Adipose tissue (tissue), 3 donors: ENCODE results near the gene ZBTB7C. TPM values are rescaled to one million over a fixed set of nuclear protein-coding genes. Genes with fewer than 3 reads are reported as not detected.

ENCODE experiments used
- H3K27ac ChIP-seq: one replicate; pipeline ENCODE4 v1.5.1; 2013; ENCODE audit warnings: low read depth, low read length
- WGBS, 3 donors: extraction: QIAGEN DNeasy Blood & Tissue Kit; methylation state at CpG; one replicate each; pipeline ENCODE4 v1.1.7; 2013; 5-methylcytosine and 5-hydroxymethylcytosine counted together
- polyA plus RNA-seq, 3 donors: library from polyadenylated mRNA; stranded (reverse); fragments of 200-250 nt; gene quantifications; one replicate each; pipeline ENCODE4 v1.2.3, GENCODE V29; 2013
- donor health status: healthy with polysubstance abuse.
- donor health status: Bipolar disorder and iron deficiency.
- donor health status: healthy.

The ZBTB7C gene
- polyA plus RNA-seq, 3 donors, result 0.53 to 5.6 (median 4.8) TPM

GRCh38 chr18:48199399-48199798 lies 209.8 kb downstream of the ZBTB7C start:
- 12 to 54% (median 14%) methylated on average over 3 of the region's 3 CpGs for WGBS, 3 donors
- no peak overlapping the region for H3K27ac ChIP-seq

- no peak overlapping the region for H3K27ac ChIP-seq
- WGBS, 3 donors, result 65 to 73% (median 72%) methylated on average over 2 of the region's 2 CpGs
These were observed 211.4 kb downstream of the ZBTB7C start for GRCh38 chr18:48197819-48198218.

DNA sequence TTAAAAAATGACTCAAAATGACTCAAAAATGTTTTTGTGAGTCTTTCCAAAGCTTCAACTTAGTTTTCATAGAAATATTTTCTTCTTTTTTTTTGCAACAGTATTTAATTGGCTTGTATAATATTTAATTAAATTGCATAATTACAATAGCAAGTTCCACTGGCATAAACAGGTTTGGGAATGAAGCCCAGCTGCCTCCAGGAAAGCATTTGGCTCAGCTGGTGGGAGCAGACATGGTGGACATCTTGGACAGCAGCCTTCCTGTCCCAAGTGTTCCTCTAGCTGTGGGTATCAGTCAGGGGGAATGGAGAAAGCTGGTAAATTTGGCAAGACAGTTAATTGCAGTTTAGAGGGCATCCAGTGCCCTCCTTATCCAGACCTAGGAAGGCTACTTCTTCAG lies 213.4 kb downstream of the ZBTB7C start:
- H3K27ac ChIP-seq, result no peak overlapping the region

- H3K27ac ChIP-seq, result no peak overlapping the region
- WGBS, 3 donors, result 74 to 88% (median 76%) methylated on average over 4 of the region's 4 CpGs
These were observed 214.5 kb downstream of the ZBTB7C start for GRCh38 chr18:48194591-48195181.

DNA sequence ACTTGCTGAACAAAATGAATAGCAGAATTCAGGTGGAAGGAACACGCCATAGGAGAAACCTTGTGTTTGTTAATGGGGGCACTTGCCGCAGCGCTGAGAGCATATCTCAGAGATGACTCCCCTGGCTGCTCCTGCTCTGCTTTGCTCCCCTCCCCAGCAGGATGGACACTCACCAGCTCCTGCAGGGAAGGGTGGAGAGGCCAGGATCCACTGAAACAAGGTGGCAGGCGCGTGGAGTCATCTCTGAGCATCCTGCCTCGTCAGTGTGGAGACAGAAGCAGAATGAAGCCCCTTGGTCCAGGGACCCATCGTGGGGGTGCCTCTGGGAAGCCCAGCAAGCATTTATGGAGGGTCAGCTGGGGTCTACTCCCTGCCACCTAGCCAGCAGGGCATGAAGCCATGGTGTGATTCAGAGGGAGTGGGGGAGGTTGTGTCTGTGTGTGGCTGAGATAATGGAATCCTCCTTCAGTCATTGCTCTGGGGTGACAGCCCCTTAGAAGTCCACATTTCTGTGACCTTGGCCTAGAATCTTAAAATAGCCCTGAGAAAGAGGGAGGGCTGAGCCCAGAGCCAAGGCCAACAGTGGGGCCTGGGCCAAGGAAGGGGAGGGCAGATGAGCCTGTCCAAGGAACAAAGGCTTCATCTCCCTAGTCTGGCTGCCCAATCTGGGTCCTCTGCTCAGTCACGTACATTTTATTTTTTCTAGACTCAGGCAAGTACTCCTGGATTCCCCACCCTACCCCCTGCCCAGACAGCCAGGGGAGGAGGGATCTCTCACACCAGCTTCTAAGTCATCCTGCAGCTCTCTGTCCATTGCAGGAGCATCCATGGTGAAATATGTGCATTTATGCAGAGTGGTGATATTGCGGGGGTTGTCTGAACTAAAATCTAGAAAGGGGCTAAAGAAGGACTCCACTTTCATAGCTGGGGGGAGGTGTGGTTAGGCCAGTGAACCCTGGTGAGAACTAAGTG lies 215.4 kb downstream of the ZBTB7C start:
- 80 to 86% (median 82%) methylated on average over 9 of the region's 9 CpGs for WGBS, 3 donors
- H3K27ac ChIP-seq, result no peak overlapping the region

DNA sequence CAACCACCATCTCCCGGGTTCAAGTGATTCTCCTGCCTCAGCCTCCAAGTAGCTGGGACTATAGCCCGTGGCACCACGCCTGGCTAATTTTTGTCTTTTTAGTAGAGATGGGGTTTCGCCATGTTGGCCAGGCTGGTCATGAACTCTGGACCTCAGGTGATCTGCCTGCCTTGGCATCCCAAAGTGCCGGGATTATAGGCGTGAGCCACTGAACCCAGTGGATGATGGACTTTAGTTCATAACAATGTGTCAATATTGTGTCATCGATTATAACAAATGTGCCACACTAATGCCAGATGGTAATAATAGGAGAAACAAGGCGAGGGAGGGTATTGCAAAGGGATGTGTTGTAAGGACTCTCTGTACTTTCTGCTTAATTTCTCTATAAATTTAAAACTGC lies 216.6 kb downstream of the ZBTB7C start:
- H3K27ac ChIP-seq, result no peak overlapping the region
- WGBS, 3 donors, result 91 to 95% (median 93%) methylated on average over 8 of the region's 8 CpGs

GRCh38 chr18:48191494-48191893 lies 217.7 kb downstream of the ZBTB7C start:
- WGBS, 3 donors, result 82 to 89% (median 83%) methylated on average over 3 of the region's 3 CpGs
- H3K27ac ChIP-seq, result no peak overlapping the region

GRCh38 chr18:48190994-48191393 lies 218.2 kb downstream of the ZBTB7C start:
- 81 to 94% (median 86%) methylated on average over 7 of the region's 7 CpGs for WGBS, 3 donors
- no peak overlapping the region for H3K27ac ChIP-seq

DNA sequence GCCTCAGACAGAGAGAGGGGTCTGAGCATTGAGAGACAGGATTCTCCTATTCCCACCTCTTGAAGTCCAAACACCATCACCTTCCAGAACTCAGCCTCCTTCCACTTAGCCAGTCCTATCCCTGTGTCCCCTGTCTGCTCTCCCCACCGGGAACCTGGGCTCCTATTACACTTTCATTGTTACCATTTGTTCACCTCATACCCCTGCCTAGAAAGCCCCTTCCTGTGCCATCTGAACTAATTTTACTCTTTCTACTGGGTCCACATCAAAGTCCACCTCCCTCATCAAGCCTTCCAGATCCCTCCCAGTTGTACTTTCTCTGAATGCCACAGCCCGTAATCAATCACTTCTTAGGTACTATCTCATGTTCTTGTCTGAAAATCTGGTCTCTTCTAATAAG lies 220.6 kb downstream of the ZBTB7C start:
- WGBS, 3 donors, result 89 to 96% (median 93%) methylated on average over 2 of the region's 2 CpGs

DNA sequence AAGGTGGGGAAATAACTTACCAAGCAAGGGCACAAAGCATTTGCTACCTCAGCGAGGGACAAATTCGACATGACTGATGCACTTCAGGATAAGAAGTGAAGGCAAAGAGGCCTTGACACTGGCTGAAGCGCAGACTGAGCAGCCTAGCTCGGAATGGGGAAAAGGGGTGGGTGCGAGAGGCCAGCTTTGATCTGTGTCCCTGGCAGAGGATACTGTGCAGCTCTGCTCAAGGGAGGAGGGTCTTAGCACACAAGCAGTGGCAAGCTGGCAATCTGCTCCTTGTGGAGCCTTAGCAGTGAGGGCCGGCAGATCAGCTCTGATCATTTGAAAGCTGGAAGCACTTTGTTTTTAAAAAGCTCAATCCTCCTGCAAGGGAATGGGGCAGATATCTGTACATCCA lies 222.3 kb downstream of the ZBTB7C start:
- WGBS, 3 donors, result 85 to 88% (median 87%) methylated on average over 6 of the region's 6 CpGs
- H3K27ac ChIP-seq, result no peak overlapping the region

More for the DNA sequence above, 220.6 kb downstream of the ZBTB7C start:
- no peak overlapping the region for H3K27ac ChIP-seq

- no peak overlapping the region for H3K27ac ChIP-seq
- WGBS, 3 donors, result 52 to 79% (median 53%) methylated on average over 20 of the region's 20 CpGs
These were observed 222.9 kb downstream of the ZBTB7C start for GRCh38 chr18:48186131-48186766.

DNA sequence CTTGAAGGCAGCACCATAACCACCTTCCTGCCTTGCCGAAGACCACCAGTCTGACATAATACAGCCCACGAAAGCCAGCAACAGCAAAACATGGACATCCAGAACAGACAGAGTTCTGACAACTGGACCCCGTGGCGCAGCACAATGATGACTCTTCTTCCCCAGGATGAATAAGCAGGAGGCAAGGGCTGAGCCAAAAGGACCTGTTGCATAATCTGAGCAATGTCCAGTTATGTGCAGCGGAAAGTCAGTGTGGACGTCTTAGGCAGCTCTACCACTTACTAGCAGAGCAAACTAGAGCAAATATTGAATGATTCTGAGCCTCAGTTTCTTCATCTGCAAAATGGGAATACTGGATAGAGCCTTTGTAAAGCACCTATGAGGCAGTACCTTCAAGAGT lies 225.1 kb downstream of the ZBTB7C start:
- H3K27ac ChIP-seq, result no peak overlapping the region
- 74 to 82% (median 78%) methylated on average over 6 of the region's 6 CpGs for WGBS, 3 donors

GRCh38 chr18:48183613-48184012 lies 225.6 kb downstream of the ZBTB7C start:
- H3K27ac ChIP-seq, result no peak overlapping the region
- WGBS, 3 donors, result 94 to 95% (median 94%) methylated on average over 2 of the region's 2 CpGs

DNA sequence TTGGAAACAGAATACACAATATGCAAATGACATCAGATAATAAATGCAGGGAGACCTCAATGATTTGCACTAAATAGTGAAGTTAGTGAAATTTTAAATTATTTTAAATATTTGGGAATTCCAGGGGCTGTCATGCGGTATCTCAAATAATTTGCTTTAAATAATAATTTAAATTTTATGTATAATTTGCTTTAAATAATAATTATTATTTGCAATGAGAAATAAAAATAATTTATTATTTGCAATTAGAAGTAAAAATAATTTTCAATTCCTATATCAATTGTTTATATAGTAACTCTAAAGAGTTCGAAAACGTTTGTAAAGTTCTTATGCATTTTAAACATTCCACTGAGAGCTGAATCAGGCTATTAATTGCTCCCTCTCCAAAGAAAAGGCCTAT lies 226.4 kb downstream of the ZBTB7C start:
- no peak overlapping the region for H3K27ac ChIP-seq
- WGBS, 3 donors, result 90 to 93% (median 90%) methylated on average over 3 of the region's 3 CpGs

GRCh38 chr18:48181857-48182256 lies 227.3 kb downstream of the ZBTB7C start:
- no peak overlapping the region for H3K27ac ChIP-seq
- 79 to 89% (median 87%) methylated on average over 4 of the region's 4 CpGs for WGBS, 3 donors

GRCh38 chr18:48181087-48181823 lies 227.9 kb downstream of the ZBTB7C start:
- 87 to 97% (median 95%) methylated on average over 3 of the region's 3 CpGs for WGBS, 3 donors
- no peak overlapping the region for H3K27ac ChIP-seq

DNA sequence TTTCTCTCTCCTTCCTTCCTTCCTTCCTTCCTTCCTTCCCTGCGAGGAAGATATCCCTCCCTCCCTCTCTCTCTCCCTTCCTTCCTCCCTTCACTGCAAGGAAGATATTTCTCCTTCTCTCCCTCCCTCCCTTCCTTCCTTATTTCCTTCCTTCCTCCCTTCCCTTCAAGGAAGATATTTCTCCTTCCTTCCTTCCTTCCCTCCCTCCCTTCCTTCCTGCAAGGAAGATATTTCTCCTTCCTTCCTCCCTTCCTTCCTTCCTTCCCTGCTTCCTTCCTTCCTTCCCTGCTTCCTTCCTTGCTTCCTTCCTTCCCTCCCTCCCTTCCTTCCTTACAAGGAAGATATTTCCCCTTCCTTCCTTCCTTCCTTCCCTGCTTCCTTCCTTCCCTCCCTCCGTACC lies 229.5 kb downstream of the ZBTB7C start:
- 58 to 82% (median 76%) methylated on average over 2 of the region's 2 CpGs for WGBS, 3 donors

GRCh38 chr18:48179001-48179400 lies 230.2 kb downstream of the ZBTB7C start:
- WGBS, 3 donors, result 91 to 97% (median 92%) methylated on average over 3 of the region's 3 CpGs

More for the DNA sequence above, 229.5 kb downstream of the ZBTB7C start:
- no peak overlapping the region for H3K27ac ChIP-seq

DNA sequence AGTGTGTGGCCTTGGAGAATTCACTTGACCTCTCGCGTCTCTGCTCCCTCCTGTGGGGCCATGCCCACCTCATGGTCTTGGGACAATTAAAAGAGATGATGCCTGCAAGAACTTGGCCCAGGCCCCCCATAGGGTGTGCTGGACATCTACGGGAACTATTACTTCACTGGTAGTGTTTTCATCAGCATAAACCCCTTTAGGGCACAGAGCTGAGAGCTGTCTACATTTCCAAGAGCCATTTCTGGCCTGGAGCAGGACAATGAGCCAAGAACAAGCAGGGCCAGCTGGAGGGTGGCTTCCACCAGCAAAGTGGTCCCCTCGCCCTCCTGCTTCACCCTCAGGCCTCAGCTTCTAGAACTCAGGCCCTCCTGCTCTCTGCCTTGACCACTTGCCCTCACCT lies 232.3 kb downstream of the ZBTB7C start:
- no peak overlapping the region for H3K27ac ChIP-seq
- 85 to 94% (median 90%) methylated on average over 4 of the region's 4 CpGs for WGBS, 3 donors

More at GRCh38 chr18:48179001-48179400, 230.2 kb downstream of the ZBTB7C start:
- no peak overlapping the region for H3K27ac ChIP-seq
